Loucy (cell line): Measurements from ENCODE around the gene CPNE6.

Experiments
- H2AFZ ChIP-seq: fragments of 200-600 bp; sonication (generic); 2 replicates; pipeline ENCODE4 v1.6.0; 2016; ENCODE audit warnings: antibody characterized with exemption, mild to moderate bottlenecking, low read length, moderate library complexity
- H3F3A ChIP-seq: fragments of 200-600 bp; 2 replicates; pipeline ENCODE4 v1.6.0; 2016; ENCODE audit warnings: antibody characterized with exemption, low read depth, mild to moderate bottlenecking
- H3K27me3 ChIP-seq: fragments of 200-600 bp; sonication (generic); 2 replicates; pipeline ENCODE4 v1.6.1; 2014; ENCODE audit warnings: low read length, mild to moderate bottlenecking; ENCODE audit not compliant: insufficient read depth, poor library complexity, severe bottlenecking
- H3K36me3 ChIP-seq: fragments of 200-600 bp; sonication (generic); 2 replicates; pipeline ENCODE4 v1.6.1; 2016; ENCODE audit warnings: low read length; ENCODE audit not compliant: insufficient read depth
- H3K4me1 ChIP-seq: fragments of 200-600 bp; sonication (generic); 2 replicates; pipeline ENCODE4 v1.5.1; 2014; ENCODE audit warnings: low read length, mild to moderate bottlenecking; ENCODE audit not compliant: insufficient read depth, poor library complexity, severe bottlenecking
- H3K4me2 ChIP-seq: fragments of 200-600 bp; sonication (generic); 2 replicates; pipeline ENCODE4 v1.6.0; 2014; ENCODE audit warnings: antibody characterized with exemption, low read length, low read depth, mild to moderate bottlenecking; ENCODE audit not compliant: poor library complexity, severe bottlenecking
- H3K4me3 ChIP-seq: fragments of 200-600 bp; sonication (generic); 2 replicates; pipeline ENCODE4 v1.5.1; 2014; ENCODE audit warnings: low read length, mild to moderate bottlenecking, mixed read lengths; ENCODE audit not compliant: poor library complexity, severe bottlenecking
- H3K79me2 ChIP-seq: fragments of 200-600 bp; sonication (generic); 2 replicates; pipeline ENCODE4 v1.6.1; 2014; ENCODE audit warnings: low read length; ENCODE audit not compliant: insufficient read depth
- H3K9ac ChIP-seq: fragments of 200-600 bp; sonication (generic); 2 replicates; pipeline ENCODE4 v1.6.0; 2014; ENCODE audit warnings: mild to moderate bottlenecking, low read depth, low read length, moderate library complexity; ENCODE audit not compliant: poor library complexity, severe bottlenecking
- H3K9me2 ChIP-seq: fragments of 200-600 bp; sonication (generic); replicated peaks from 2 replicates; pipeline ENCODE4 v1.6.1; 2016; ENCODE audit warnings: low read depth, low read length, mixed read lengths
- H3K9me3 ChIP-seq: fragments of 200-600 bp; sonication (generic); 2 replicates; pipeline ENCODE4 v1.6.1; 2014; ENCODE audit warnings: mild to moderate bottlenecking, antibody characterized with exemption, low read length, low read depth; ENCODE audit not compliant: insufficient read depth
- H4K20me1 ChIP-seq: fragments of 200-600 bp; sonication (generic); 2 replicates; pipeline ENCODE4 v1.6.0; 2014; ENCODE audit warnings: antibody characterized with exemption, low read length, mild to moderate bottlenecking; ENCODE audit not compliant: insufficient read depth, poor library complexity, severe bottlenecking
- CTCF ChIP-seq: fragments of 200-600 bp; sonication (generic); conservative IDR thresholded peaks from 2 replicates; pipeline ENCODE4 v1.5.1; 2014; ENCODE audit warnings: mild to moderate bottlenecking, antibody characterized with exemption, low read length
- EZH2phosphoT487 ChIP-seq: fragments of 200-600 bp; IDR thresholded peaks from 2 replicates; pipeline ENCODE4 v1.6.1; 2018; ENCODE audit warnings: antibody characterized with exemption, mild to moderate bottlenecking, moderate library complexity, borderline replicate concordance

Gene CPNE6

GRCh38 chr14:24072881-24073877, 1.8 kb downstream of the CPNE6 start:
- Histone ChIP-seq H4K20me1 (no peaks in the 10 kb centered on the region), H3K9me3 (no peaks in the 10 kb centered on the region), H3K79me2 (no peaks in the 10 kb centered on the region), H3K4me1 (no peaks in the 10 kb centered on the region), H3F3A (no peaks in the 10 kb centered on the region), H3K9me2 (no peaks in the 10 kb centered on the region), H3K4me3 (no peak overlapping the region), H3K9ac (no peak overlapping the region), H2AFZ (no peak overlapping the region), H3K4me2 (no peak overlapping the region), H3K27me3 (no peaks in the 10 kb centered on the region), H3K36me3 (no peaks in the 10 kb centered on the region)
- no peak for TF ChIP-seq EZH2phosphoT487
- no peak for TF ChIP-seq CTCF

GRCh38 chr14:24074625-24075484, 3.5 kb downstream of the CPNE6 start:
- no peak overlapping the region for H3K4me2 ChIP-seq
- no peaks in the 10 kb centered on the region for H3K79me2 ChIP-seq
- H4K20me1 ChIP-seq: no peaks in the 10 kb centered on the region
- peaks cover 5% of the 10 kb centered on the region for H3K4me1 ChIP-seq
- TF ChIP-seq CTCF (no peak), EZH2phosphoT487 (no peak)
- no peaks in the 10 kb centered on the region for H3F3A ChIP-seq
- no peak overlapping the region for H3K9ac ChIP-seq
- H3K27me3 ChIP-seq: no peaks in the 10 kb centered on the region
- H3K4me3 ChIP-seq: no peak overlapping the region
- H2AFZ ChIP-seq: no peak overlapping the region
- no peaks in the 10 kb centered on the region for H3K9me3 ChIP-seq
- H3K9me2 ChIP-seq: no peaks in the 10 kb centered on the region
- H3K36me3 ChIP-seq: no peaks in the 10 kb centered on the region

GRCh38 chr14:24075485-24076301, 4.3 kb downstream of the CPNE6 start:
- Histone ChIP-seq H3K9ac (no peak overlapping the region), H3K27me3 (no peaks in the 10 kb centered on the region), H3K4me2 (no peak overlapping the region), H3K4me1 (peaks cover 13% of the 10 kb centered on the region), H4K20me1 (no peaks in the 10 kb centered on the region), H3K36me3 (no peaks in the 10 kb centered on the region), H3K4me3 (no peak overlapping the region), H3K9me3 (no peaks in the 10 kb centered on the region), H3K79me2 (no peaks in the 10 kb centered on the region), H3F3A (no peaks in the 10 kb centered on the region), H2AFZ (no peak overlapping the region), H3K9me2 (no peaks in the 10 kb centered on the region)
- no peak for TF ChIP-seq EZH2phosphoT487
- TF ChIP-seq CTCF: no peak
